ENCODE data around the gene METTL13. TPM values are rescaled to one million over a fixed set of nuclear protein-coding genes. Genes with fewer than 3 reads are reported as not detected.
"Not testable (repeated sequence)": the region's sequence is repeated elsewhere in the genome, so short reads cannot be mapped to it uniquely, and the experiment has no call there.

METTL13 gene
- total RNA-seq, 1 donor from 2014 or later: 19.5 TPM

DNA sequence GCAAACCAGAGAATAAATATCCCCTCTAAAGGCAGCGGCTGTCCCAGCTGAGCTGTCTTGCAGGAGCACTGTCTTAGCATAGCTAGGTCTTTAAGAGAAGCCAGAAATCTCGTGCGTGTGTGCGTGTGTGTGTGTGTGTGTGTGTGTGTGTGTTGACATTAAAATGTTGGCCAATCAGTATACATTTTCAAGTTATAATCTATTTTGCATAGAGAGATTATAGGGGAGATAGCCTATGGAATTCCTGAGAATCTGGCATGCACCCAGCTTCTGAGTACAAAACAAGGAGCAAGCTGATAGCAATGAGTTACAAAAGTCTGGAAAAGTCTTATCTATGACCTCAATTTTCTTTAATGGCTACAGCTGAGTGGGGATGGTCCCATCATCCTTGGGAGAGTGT is 17.7 kb downstream of the METTL13 start:
- Mint-ChIP-seq H3K27ac (no peak overlapping the region), H3K36me3 (peaks cover 22% of the 10 kb centered on the region), H3K4me1 (peaks cover 6% of the 10 kb centered on the region), H3K27me3 (ENCODE audit: insufficient read depth, low read depth) (peaks cover 2% of the 10 kb centered on the region), H3K9me3 (no peaks in the 10 kb centered on the region), H3K4me3 (no peak overlapping the region)
- no peaks in the 10 kb centered on the region for H3K36me3 ChIP-seq
- H3K4me3 ChIP-seq: no peak overlapping the region
- no peaks in the 10 kb centered on the region for H3K27me3 ChIP-seq
- no peak for TF ChIP-seq EZH2phosphoT487 (IDR thresholded peaks at IDR 0.05)
- TF ChIP-seq EZH2 (IDR thresholded peaks at IDR 0.05): no peak
- TF ChIP-seq CTCF (IDR thresholded peaks at IDR 0.05): no peak
- H3K27ac ChIP-seq: no peak overlapping the region
- no peak overlapping the region for H2AFZ ChIP-seq (replicated peaks)
- no peaks in the 10 kb centered on the region for H4K20me1 ChIP-seq (ENCODE audit: low read depth)
- no peaks in the 10 kb centered on the region for H3K4me1 ChIP-seq
- no peak for DNase-seq (ENCODE audit: low spot score)
- no peak overlapping the region for H3K4me2 ChIP-seq
- no peak overlapping the region for H3K9ac ChIP-seq
- no peaks in the 10 kb centered on the region for H3F3A ChIP-seq (ENCODE audit: low read depth)
- no peaks in the 10 kb centered on the region for H3K79me2 ChIP-seq (ENCODE audit: low read depth)
- no peaks in the 10 kb centered on the region for H3K9me3 ChIP-seq (ENCODE audit: low read depth)

- not testable (repeated sequence) for H3K9ac ChIP-seq; H3K4me1 Mint-ChIP-seq; H2AFZ ChIP-seq (replicated peaks); H3K27ac Mint-ChIP-seq; H3K27me3 ChIP-seq; H3K4me2 ChIP-seq; H3K4me1 ChIP-seq; H3K9me3 Mint-ChIP-seq; H3K4me3 ChIP-seq; H3K79me2 ChIP-seq (ENCODE audit: low read depth); H3K27me3 Mint-ChIP-seq (ENCODE audit: insufficient read depth, low read depth); H3K36me3 ChIP-seq; DNase-seq (ENCODE audit: low spot score); H3F3A ChIP-seq (ENCODE audit: low read depth); H3K27ac ChIP-seq; H3K4me3 Mint-ChIP-seq; H4K20me1 ChIP-seq (ENCODE audit: low read depth); H3K9me3 ChIP-seq (ENCODE audit: low read depth)
- peaks cover 17% of the 10 kb centered on the region for H3K36me3 Mint-ChIP-seq
Observed at GRCh38 chr1:171799698-171800097, 18.2 kb downstream of the METTL13 start.

GRCh38 chr1:171800342-171800741 is 18.9 kb downstream of the METTL13 start:
- Mint-ChIP-seq H3K4me3 (no peak overlapping the region), H3K36me3 (peaks cover 13% of the 10 kb centered on the region), H3K9me3 (no peaks in the 10 kb centered on the region), H3K27me3 (ENCODE audit: insufficient read depth, low read depth) (peaks cover 4% of the 10 kb centered on the region), H3K4me1 (peaks cover 13% of the 10 kb centered on the region), H3K27ac (no peak overlapping the region)
- no peaks in the 10 kb centered on the region for H3F3A ChIP-seq (ENCODE audit: low read depth)
- H3K9ac ChIP-seq: no peak overlapping the region
- DNase-seq (ENCODE audit: low spot score): no peak
- no peaks in the 10 kb centered on the region for H3K4me1 ChIP-seq
- no peak overlapping the region for H3K27ac ChIP-seq
- no peak for TF ChIP-seq CTCF (IDR thresholded peaks at IDR 0.05)
- no peak for TF ChIP-seq EZH2phosphoT487 (IDR thresholded peaks at IDR 0.05)
- TF ChIP-seq EZH2 (IDR thresholded peaks at IDR 0.05): no peak
- no peak overlapping the region for H2AFZ ChIP-seq (replicated peaks)
- H3K36me3 ChIP-seq: no peaks in the 10 kb centered on the region
- H3K4me2 ChIP-seq: no peak overlapping the region
- no peaks in the 10 kb centered on the region for H3K79me2 ChIP-seq (ENCODE audit: low read depth)
- no peaks in the 10 kb centered on the region for H3K9me3 ChIP-seq (ENCODE audit: low read depth)
- no peak overlapping the region for H3K4me3 ChIP-seq
- no peaks in the 10 kb centered on the region for H4K20me1 ChIP-seq (ENCODE audit: low read depth)
- H3K27me3 ChIP-seq: no peaks in the 10 kb centered on the region

DNA sequence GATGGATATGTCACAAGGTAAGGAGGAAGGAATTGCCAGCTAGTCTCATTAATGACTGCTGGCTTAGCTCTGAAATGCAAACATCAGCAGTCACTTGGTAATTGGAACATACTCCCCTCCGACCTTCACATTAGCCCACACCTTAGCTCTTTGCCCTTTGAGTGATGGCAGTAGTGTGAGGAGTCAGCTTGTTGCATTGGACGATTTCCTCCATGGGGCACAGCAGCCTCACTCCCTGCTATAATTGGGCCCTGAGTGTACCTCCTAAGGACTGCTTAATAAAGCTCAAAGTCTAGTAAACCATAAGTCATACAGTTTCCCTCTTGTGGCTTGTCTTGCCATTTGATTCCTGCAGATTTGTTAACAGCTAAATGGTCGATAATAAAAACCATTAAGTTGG is 19.4 kb downstream of the METTL13 start:
- Histone ChIP-seq H3K4me1 (no peaks in the 10 kb centered on the region), H3K79me2 (ENCODE audit: low read depth) (no peaks in the 10 kb centered on the region), H3K4me3 (no peak overlapping the region), H3K36me3 (no peaks in the 10 kb centered on the region), H3K27me3 (no peaks in the 10 kb centered on the region), H2AFZ (replicated peaks) (no peak overlapping the region), H3K9me3 (ENCODE audit: low read depth) (no peaks in the 10 kb centered on the region), H4K20me1 (ENCODE audit: low read depth) (no peaks in the 10 kb centered on the region), H3F3A (ENCODE audit: low read depth) (no peaks in the 10 kb centered on the region), H3K4me2 (no peak overlapping the region), H3K27ac (no peak overlapping the region), H3K9ac (no peak overlapping the region)
- no peak for DNase-seq (ENCODE audit: low spot score)
- peaks cover 18% of the 10 kb centered on the region for H3K4me1 Mint-ChIP-seq
- no peak overlapping the region for H3K4me3 Mint-ChIP-seq
- TF ChIP-seq CTCF (IDR thresholded peaks at IDR 0.05): no peak
- no peak for TF ChIP-seq EZH2phosphoT487 (IDR thresholded peaks at IDR 0.05)
- TF ChIP-seq EZH2 (IDR thresholded peaks at IDR 0.05): no peak
- peaks cover 13% of the 10 kb centered on the region for H3K36me3 Mint-ChIP-seq
- H3K27ac Mint-ChIP-seq: no peak overlapping the region
- H3K9me3 Mint-ChIP-seq: no peaks in the 10 kb centered on the region
- H3K27me3 Mint-ChIP-seq (ENCODE audit: insufficient read depth, low read depth): peaks cover 4% of the 10 kb centered on the region

Data from neural progenitor cell (in vitro differentiated cells).